NCI-H446 (cell line): ENCODE results near the gene OSTN.

Experiments
- DNase-seq, 2 experiments: peaks; one replicate each; lab custom pipeline; 2025; lab: John Stamatoyannopoulos, UW

Gene OSTN

GRCh38 chr3:191313296-191313695 is 114.3 kb downstream of the OSTN start:
- no peak for DNase-seq

GRCh38 chr3:191314109-191314728 is 115.2 kb downstream of the OSTN start:
- DNase-seq, result no peak
